H1 (cell line): ENCODE results near the gene CHRNA9.

Source experiments
- ASH2L ChIP-seq: fragments of 200-600, 300-600 bp; sonication (generic); IDR thresholded peaks from one replicate; pipeline ENCODE4 v1.7.1; 2017; ENCODE audit warnings: low read length
- CHD2 ChIP-seq: IDR thresholded peaks from 2 replicates; pipeline ENCODE4 v1.6.1; 2012; ENCODE audit warnings: low read length, improper control_type of control experiment
- POLR2A ChIP-seq, 2 experiments: IDR thresholded peaks; 1 replicate in 1 of 2; 2 replicates in 1 of 2; pipeline ENCODE4 v1.6.1; 2011; ENCODE audit warnings: low read depth in 2 of 2, low read length in 2 of 2, mild to moderate bottlenecking in 2 of 2; ENCODE audit errors: control extremely low read depth in 1 of 2
- RAD21 ChIP-seq, 2 experiments: IDR thresholded peaks in 1 of 2; conservative IDR thresholded peaks in 1 of 2; 2 replicates each; pipeline ENCODE4 v1.6.1; 2011; ENCODE audit warnings: low read depth in 2 of 2, low read length in 2 of 2, improper control_type of control experiment in 1 of 2, inconsistent platforms in 1 of 2, mild to moderate bottlenecking in 1 of 2, moderate library complexity in 1 of 2
- SP4 ChIP-seq: IDR thresholded peaks from 2 replicates; pipeline ENCODE4 v1.6.1; 2012; ENCODE audit warnings: low read length, inconsistent platforms
- TF ChIP-seq, protein P1 (sequence below), 3 experiments: IDR thresholded peaks; 1 replicate in 2 of 3; 2 replicates in 1 of 3; pipeline versions ENCODE4 v1.5.1 to v1.6.1; 2011; ENCODE audit warnings: low read length in 3 of 3, mild to moderate bottlenecking in 3 of 3, inconsistent platforms in 2 of 3, low read depth in 1 of 3, moderate library complexity in 1 of 3; ENCODE audit not compliant: insufficient read depth in 1 of 3; ENCODE audit errors: control extremely low read depth in 1 of 3
- TF ChIP-seq, protein P2 (sequence below): IDR thresholded peaks from 2 replicates; pipeline ENCODE4 v1.6.1; 2012; ENCODE audit warnings: inconsistent platforms

DNA sequence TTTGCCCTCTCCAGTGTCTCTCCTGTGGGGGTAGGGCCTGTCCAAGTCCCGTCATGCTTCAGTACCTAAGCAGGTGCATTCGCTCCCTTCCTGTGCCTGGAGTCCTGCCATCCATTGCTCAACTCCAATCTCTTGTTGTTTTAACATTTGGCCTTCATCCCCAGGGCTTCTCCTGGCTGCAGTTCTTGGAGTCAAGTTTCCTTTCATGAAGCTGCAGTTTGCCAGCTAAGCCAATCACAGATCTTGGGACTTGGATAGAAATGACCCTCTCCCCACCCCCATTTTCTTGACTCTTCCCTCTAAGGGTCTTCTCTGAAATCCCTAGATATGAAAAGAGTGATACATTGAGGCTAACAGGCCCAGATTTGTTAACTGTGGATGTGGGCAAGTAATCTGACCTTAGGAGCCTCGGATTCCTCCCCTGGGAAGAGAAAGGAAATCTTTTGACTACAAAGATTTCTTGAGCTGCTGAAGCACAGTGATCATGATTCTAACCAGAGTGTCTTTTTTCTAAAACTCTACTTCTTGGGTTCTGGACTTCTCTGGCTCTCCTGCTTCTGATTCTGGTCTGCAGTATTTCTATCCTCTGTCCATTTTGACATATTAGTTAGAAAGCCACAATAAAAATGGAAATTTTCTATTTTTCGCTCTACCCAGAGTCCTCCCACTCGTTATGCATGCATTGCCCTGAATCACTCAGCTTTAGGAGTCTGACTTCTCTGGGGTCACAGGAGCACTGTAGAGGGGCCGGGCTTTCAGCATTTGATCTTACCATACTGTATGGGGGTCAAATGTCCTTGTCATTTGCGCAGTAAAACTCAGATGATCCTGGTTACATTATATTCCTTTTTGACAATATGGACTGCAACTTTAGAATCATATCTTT is 61.0 kb downstream of the CHRNA9 start:
- TF ChIP-seq CHD2, result no peak
- no peak for TF ChIP-seq POLR2A (IDR thresholded peaks at IDR 0.05; ENCODE audit: control extremely low read depth in 1 of 2, low read depth in 2 of 2, low read length in 2 of 2)
- TF ChIP-seq, protein P1, sequence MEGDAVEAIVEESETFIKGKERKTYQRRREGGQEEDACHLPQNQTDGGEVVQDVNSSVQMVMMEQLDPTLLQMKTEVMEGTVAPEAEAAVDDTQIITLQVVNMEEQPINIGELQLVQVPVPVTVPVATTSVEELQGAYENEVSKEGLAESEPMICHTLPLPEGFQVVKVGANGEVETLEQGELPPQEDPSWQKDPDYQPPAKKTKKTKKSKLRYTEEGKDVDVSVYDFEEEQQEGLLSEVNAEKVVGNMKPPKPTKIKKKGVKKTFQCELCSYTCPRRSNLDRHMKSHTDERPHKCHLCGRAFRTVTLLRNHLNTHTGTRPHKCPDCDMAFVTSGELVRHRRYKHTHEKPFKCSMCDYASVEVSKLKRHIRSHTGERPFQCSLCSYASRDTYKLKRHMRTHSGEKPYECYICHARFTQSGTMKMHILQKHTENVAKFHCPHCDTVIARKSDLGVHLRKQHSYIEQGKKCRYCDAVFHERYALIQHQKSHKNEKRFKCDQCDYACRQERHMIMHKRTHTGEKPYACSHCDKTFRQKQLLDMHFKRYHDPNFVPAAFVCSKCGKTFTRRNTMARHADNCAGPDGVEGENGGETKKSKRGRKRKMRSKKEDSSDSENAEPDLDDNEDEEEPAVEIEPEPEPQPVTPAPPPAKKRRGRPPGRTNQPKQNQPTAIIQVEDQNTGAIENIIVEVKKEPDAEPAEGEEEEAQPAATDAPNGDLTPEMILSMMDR (IDR thresholded peaks at IDR 0.05; ENCODE audit: control extremely low read depth in 1 of 3, insufficient read depth in 1 of 3, low read depth in 1 of 3, low read length in 3 of 3), result no peak
- no peak for TF ChIP-seq ASH2L
- TF ChIP-seq RAD21 (IDR thresholded peaks at IDR 0.05 in 1 of 2, conservative IDR thresholded peaks at IDR 0.05 in 1 of 2; ENCODE audit: low read depth in 2 of 2, low read length in 2 of 2), result no peak
- no peak for TF ChIP-seq SP4
- TF ChIP-seq, protein P2, sequence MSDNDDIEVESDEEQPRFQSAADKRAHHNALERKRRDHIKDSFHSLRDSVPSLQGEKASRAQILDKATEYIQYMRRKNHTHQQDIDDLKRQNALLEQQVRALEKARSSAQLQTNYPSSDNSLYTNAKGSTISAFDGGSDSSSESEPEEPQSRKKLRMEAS, result no peak
